Progenitor cell of endocrine pancreas (in vitro differentiated cells): Measurements from ENCODE around the gene ARSB. TPM values are rescaled to one million over a fixed set of nuclear protein-coding genes. Genes with fewer than 3 reads are reported as not detected.

Experiments used
- DNase-seq: peaks from one replicate; pipeline ENCODE4 v3.0.0; 2021; ENCODE audit warnings: low spot score; ENCODE audit not compliant: unreplicated experiment
- H3K27ac Mint-ChIP-seq: 2 replicates; pipeline ENCODE4 v1.8.0; 2021; ENCODE audit warnings: mild to moderate bottlenecking, moderate library complexity, mixed read lengths
- H3K27me3 Mint-ChIP-seq: 2 replicates; pipeline ENCODE4 v1.8.0; 2021; ENCODE audit warnings: mixed read lengths
- H3K36me3 Mint-ChIP-seq: 2 replicates; pipeline ENCODE4 v1.8.0; 2022; ENCODE audit warnings: mixed read lengths; ENCODE audit not compliant: insufficient read depth
- H3K4me1 Mint-ChIP-seq: 2 replicates; pipeline ENCODE4 v1.8.0; 2021; ENCODE audit warnings: low read depth, mixed read lengths
- H3K4me3 Mint-ChIP-seq: 2 replicates; pipeline ENCODE4 v1.8.0; 2021; ENCODE audit warnings: low read depth, mild to moderate bottlenecking, moderate library complexity, mixed read lengths
- H3K9me3 Mint-ChIP-seq: 2 replicates; pipeline ENCODE4 v1.8.0; 2021; ENCODE audit warnings: low read depth, mixed read lengths
- total RNA-seq: library from RNA; stranded (reverse); gene quantifications from 2 replicates; pipeline ENCODE4 v1.2.1, GENCODE V29; 2021
- TF ChIP-seq, protein P1 (sequence below): fragments of 200-600 bp; sonication (generic); IDR thresholded peaks from one replicate; pipeline ENCODE4 v1.5.0; 2021; ENCODE audit warnings: antibody characterized with exemption, mild to moderate bottlenecking; ENCODE audit not compliant: unreplicated experiment

ARSB gene
- total RNA-seq, 1 donor from 2014 or later, result 17.7 TPM

- no peak overlapping the region for H3K4me3 Mint-ChIP-seq
- H3K9me3 Mint-ChIP-seq, result peaks cover 4% of the 10 kb centered on the region
- peaks cover 6% of the 10 kb centered on the region for H3K36me3 Mint-ChIP-seq
- H3K27ac Mint-ChIP-seq, result no peak overlapping the region
- peaks cover 19% of the 10 kb centered on the region for H3K27me3 Mint-ChIP-seq
- peaks cover 4% of the 10 kb centered on the region for H3K4me1 Mint-ChIP-seq
- DNase-seq, result no peak
- TF ChIP-seq, protein P1, sequence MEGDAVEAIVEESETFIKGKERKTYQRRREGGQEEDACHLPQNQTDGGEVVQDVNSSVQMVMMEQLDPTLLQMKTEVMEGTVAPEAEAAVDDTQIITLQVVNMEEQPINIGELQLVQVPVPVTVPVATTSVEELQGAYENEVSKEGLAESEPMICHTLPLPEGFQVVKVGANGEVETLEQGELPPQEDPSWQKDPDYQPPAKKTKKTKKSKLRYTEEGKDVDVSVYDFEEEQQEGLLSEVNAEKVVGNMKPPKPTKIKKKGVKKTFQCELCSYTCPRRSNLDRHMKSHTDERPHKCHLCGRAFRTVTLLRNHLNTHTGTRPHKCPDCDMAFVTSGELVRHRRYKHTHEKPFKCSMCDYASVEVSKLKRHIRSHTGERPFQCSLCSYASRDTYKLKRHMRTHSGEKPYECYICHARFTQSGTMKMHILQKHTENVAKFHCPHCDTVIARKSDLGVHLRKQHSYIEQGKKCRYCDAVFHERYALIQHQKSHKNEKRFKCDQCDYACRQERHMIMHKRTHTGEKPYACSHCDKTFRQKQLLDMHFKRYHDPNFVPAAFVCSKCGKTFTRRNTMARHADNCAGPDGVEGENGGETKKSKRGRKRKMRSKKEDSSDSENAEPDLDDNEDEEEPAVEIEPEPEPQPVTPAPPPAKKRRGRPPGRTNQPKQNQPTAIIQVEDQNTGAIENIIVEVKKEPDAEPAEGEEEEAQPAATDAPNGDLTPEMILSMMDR, result no peak
Observed at GRCh38 chr5:78829811-78830527, 155.1 kb downstream of the ARSB start.

DNA sequence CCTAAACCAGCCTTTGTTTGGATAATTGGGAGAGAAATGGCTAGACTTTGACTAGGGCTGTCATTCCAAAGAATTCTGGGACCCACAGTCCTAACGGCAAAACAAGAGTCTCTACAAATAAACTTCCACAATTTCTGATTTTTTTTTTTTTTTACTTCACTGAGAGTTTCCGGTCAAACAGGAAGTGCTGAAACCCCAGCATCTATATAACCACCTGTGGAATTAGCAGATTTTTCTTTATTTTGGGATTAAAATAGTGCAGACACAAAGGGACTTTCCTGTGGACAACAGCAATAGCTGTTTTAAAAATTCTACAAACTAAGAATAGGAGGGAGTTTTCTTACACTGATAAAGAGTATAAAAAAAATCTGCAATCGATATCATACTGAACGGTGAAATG, 157.4 kb downstream of the ARSB start:
- Mint-ChIP-seq H3K27ac (no peak overlapping the region), H3K4me3 (no peak overlapping the region), H3K36me3 (peaks cover 6% of the 10 kb centered on the region), H3K27me3 (peaks cover 14% of the 10 kb centered on the region), H3K4me1 (peaks cover 10% of the 10 kb centered on the region), H3K9me3 (peaks cover 4% of the 10 kb centered on the region)
- no peak for DNase-seq
- TF ChIP-seq, protein P1, result no peak

DNA sequence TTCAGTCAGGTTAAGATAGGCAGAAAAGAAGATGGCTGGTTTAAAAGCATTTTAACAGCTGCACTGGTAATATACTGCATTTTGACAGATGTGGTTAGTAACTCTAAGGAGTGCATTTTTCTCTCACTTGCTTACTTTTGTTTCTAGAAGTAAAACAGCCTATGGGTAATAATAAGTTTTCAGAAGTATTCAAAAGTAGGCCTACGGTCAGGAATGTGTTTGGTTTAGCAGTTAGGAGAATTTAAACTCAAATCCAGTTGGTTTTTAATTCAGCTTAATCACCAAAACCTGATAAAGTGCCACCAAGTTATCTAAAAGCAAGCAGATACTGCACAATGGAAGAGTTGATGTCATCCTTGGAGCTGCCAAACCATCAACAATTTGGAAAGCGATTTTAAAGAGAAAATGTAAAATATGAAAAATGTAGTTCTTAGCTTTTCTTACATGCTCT, 160.3 kb downstream of the ARSB start:
- H3K27ac Mint-ChIP-seq, result no peak overlapping the region
- TF ChIP-seq, protein P1, result no peak
- no peak overlapping the region for H3K4me3 Mint-ChIP-seq
- DNase-seq, result no peak
- peaks cover 6% of the 10 kb centered on the region for H3K36me3 Mint-ChIP-seq
- peaks cover 7% of the 10 kb centered on the region for H3K27me3 Mint-ChIP-seq
- peaks cover 4% of the 10 kb centered on the region for H3K9me3 Mint-ChIP-seq
- peaks cover 15% of the 10 kb centered on the region for H3K4me1 Mint-ChIP-seq

GRCh38 chr5:78823196-78823595, 161.9 kb downstream of the ARSB start:
- Mint-ChIP-seq H3K4me3 (no peak overlapping the region), H3K27me3 (peaks cover 3% of the 10 kb centered on the region), H3K4me1 (peaks cover 12% of the 10 kb centered on the region), H3K27ac (no peak overlapping the region), H3K36me3 (peaks cover under 1% of the 10 kb centered on the region), H3K9me3 (no peaks in the 10 kb centered on the region)
- TF ChIP-seq, protein P1, result no peak
- no peak for DNase-seq

GRCh38 chr5:78821536-78822021, 163.5 kb downstream of the ARSB start:
- H3K4me3 Mint-ChIP-seq, result no peak overlapping the region
- TF ChIP-seq, protein P1, result no peak
- no peak for DNase-seq
- H3K27ac Mint-ChIP-seq, result no peak overlapping the region
- H3K9me3 Mint-ChIP-seq, result no peaks in the 10 kb centered on the region
- H3K27me3 Mint-ChIP-seq, result peaks cover 3% of the 10 kb centered on the region
- no peaks in the 10 kb centered on the region for H3K36me3 Mint-ChIP-seq
- peaks cover 12% of the 10 kb centered on the region for H3K4me1 Mint-ChIP-seq
